D341Med (cell line): ENCODE results near the gene POU4F2.
"Not testable (repeated sequence)": the region's sequence is repeated elsewhere in the genome, so short reads cannot be mapped to it uniquely, and the experiment has no call there.

ENCODE experiments used
- DNase-seq: peaks from one replicate; pipeline ENCODE4 v3.0.0; 2012; ENCODE audit warnings: low spot score

The POU4F2 gene

DNA sequence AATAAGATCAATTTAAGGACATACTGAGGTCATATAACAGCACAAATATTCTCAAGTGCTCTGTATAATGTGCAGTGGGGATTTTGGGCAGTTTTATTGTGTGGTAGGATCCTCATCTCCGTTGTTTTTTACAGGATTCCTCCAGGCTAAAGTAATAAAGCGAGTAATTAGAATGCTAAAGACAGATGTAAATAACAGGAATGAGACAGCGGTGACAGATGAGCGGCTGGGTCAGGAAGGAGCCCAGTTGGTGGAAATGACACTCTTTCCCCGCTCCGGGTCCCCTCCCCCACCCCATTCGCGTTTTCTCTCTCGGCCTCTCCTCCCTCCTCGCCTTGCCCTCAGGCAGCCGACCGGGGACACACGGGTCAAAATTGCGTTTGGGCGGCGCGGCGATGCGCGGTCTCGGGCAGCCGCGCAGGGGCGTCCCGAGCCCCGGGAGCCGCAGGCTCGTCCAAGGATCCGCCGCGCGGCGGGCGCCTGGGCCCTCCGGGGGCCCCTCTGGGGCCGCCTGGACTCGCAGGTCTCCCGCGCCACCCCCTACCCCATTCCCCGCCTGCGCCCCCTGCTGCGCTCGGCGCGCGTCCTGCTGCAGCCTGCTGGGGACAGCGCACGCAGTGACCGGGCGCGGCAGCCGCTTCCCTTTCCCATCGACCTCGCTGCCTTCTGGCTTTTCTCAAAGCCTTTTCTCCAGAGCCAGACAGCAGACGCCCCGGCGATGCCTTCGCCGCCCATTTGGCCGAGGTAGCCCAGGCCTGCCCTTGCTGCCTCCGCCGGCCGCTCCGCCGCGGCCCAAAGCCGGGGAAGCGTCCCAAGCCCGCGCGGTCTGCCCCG is 16.2 kb downstream of the POU4F2 start:
- DNase-seq, result peak; percentile 61

- DNase-seq, result no peak
These were observed 16.8 kb downstream of the POU4F2 start for GRCh38 chr4:146655521-146655856.

DNA sequence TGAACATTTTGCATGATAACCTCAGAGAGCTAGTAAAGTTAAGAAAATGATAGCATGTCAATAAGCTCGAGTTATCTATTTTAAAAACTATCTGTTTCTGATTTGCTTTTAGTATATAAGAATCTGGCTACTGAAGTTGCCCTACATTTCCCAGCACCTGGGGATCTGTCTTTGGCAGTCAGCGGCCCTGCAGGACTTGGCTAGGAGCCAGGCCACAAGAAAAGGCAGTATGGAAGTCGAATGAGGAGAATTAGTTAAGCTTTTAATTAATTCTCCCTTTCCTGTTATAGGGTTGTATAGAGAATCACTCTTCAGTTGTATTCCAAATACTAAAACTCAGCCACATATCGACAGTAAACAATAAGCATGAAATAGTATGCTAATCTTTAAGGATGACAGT is 22.7 kb downstream of the POU4F2 start:
- DNase-seq, result no peak

- not testable (repeated sequence) for DNase-seq
These were observed 25.2 kb downstream of the POU4F2 start for GRCh38 chr4:146663968-146664311.

GRCh38 chr4:146674829-146675570 is 36.3 kb downstream of the POU4F2 start:
- no peak for DNase-seq
